Uterus (tissue), 4 donors: Measurements from ENCODE around the gene DDX53. TPM values are rescaled to one million over a fixed set of nuclear protein-coding genes. Genes with fewer than 3 reads are reported as not detected.

Source experiments
- DNase-seq, 2 donors: peaks; one replicate each; pipeline ENCODE4 v3.0.0-alpha.2; 2019 to 2020
- H3K27ac ChIP-seq, 2 donors: fragments of 200-600 bp; sonication (generic); 1 replicate in 1 of 2; 2 replicates in 1 of 2; pipeline ENCODE4 v1.5.1; 2016 to 2018
- H3K27me3 ChIP-seq, 2 donors: fragments of 200-600 bp; sonication (generic); one replicate each; pipeline ENCODE4 v1.5.1; 2018 to 2019; ENCODE audit warnings: control low read depth in 1 of 2
- H3K36me3 ChIP-seq, 2 donors: fragments of 200-600 bp; sonication (generic); one replicate each; pipeline ENCODE4 v1.5.1; 2019; ENCODE audit warnings: control low read depth in 1 of 2
- H3K4me1 ChIP-seq, 2 donors: fragments of 200-600 bp; sonication (generic); one replicate each; pipeline ENCODE4 v1.5.1; 2018 to 2019; ENCODE audit warnings: control low read depth in 1 of 2
- H3K4me3 ChIP-seq, 2 donors: fragments of 200-600 bp; sonication (generic); 1 replicate in 1 of 2; 2 replicates in 1 of 2; pipeline ENCODE4 v1.5.1; 2018 to 2019; ENCODE audit warnings: mild to moderate bottlenecking in 1 of 2
- H3K9me3 ChIP-seq, 2 donors: fragments of 200-600 bp; sonication (generic); one replicate each; pipeline ENCODE4 v1.5.1; 2019; ENCODE audit warnings: control low read depth in 1 of 2
- POLR2A ChIP-seq, 2 donors: fragments of 450-650 bp; IDR thresholded peaks; one replicate each; pipeline ENCODE4 v1.6.1; 2016; ENCODE audit warnings: antibody characterized with exemption in 2 of 2, mild to moderate bottlenecking in 1 of 2, moderate library complexity in 1 of 2
- intact Hi-C: fragments of 100-400 bp; cut with DNase I; formaldehyde crosslinking; loops from one replicate; pipeline ENCODE4 v1.15.1; 2023; ENCODE audit warnings: low total_unique reads
- total RNA-seq, 4 donors: library from RNA; depleted of rRNA in 3 of 4; stranded (reverse); fragments of >200 nt in 3 of 4; gene quantifications; one replicate each; pipeline versions ENCODE4 v1.1.0 to v1.2.4, GENCODE V29; 2014 to 2023
- TF ChIP-seq, protein P1 (sequence below), 4 experiments: fragments of 200-600 bp in 2 of 4; fragments of 450-650 bp in 2 of 4; sonication (generic) in 2 of 4; IDR thresholded peaks; one replicate each; pipeline ENCODE4 v1.5.1; 2016 to 2019; ENCODE audit warnings: antibody characterized with exemption in 4 of 4, mild to moderate bottlenecking in 2 of 4, moderate library complexity in 1 of 4
- donor health status: DM: yes; HTN: yes; CAD: no.

Gene DDX53
- total RNA-seq, 4 donors from 2014 or later, result not detected

DNA sequence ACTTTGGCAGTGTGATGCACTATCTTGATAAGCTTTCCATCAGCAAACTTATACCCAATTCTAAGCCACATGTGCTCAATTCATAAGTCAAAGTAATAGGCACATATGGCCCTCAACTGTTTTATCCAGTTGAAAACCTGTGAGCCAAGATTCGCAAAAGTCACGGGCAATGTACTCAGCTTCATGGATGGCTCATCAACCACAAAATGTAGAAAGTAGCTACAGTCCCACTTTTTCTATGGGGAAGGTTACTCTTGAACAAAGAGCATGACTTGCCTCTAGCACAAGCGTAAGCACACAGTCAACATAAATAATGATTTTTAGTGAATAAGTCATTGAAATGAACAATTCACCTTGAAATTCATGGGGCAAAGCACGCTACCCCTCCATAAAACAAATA is 25.1 kb upstream of the DDX53 start:
- no peaks in the 10 kb centered on the region for H3K27me3 ChIP-seq
- no peak for DNase-seq
- no peak overlapping the region for H3K27ac ChIP-seq
- no peak overlapping the region for H3K4me3 ChIP-seq
- no peaks in the 10 kb centered on the region for H3K4me1 ChIP-seq
- intact Hi-C loops, result no loop called here
- no peak for TF ChIP-seq POLR2A (IDR thresholded peaks at IDR 0.05)
- TF ChIP-seq, protein P1, sequence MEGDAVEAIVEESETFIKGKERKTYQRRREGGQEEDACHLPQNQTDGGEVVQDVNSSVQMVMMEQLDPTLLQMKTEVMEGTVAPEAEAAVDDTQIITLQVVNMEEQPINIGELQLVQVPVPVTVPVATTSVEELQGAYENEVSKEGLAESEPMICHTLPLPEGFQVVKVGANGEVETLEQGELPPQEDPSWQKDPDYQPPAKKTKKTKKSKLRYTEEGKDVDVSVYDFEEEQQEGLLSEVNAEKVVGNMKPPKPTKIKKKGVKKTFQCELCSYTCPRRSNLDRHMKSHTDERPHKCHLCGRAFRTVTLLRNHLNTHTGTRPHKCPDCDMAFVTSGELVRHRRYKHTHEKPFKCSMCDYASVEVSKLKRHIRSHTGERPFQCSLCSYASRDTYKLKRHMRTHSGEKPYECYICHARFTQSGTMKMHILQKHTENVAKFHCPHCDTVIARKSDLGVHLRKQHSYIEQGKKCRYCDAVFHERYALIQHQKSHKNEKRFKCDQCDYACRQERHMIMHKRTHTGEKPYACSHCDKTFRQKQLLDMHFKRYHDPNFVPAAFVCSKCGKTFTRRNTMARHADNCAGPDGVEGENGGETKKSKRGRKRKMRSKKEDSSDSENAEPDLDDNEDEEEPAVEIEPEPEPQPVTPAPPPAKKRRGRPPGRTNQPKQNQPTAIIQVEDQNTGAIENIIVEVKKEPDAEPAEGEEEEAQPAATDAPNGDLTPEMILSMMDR (IDR thresholded peaks at IDR 0.05), result no peak
- H3K36me3 ChIP-seq, result no peaks in the 10 kb centered on the region
- H3K9me3 ChIP-seq, result no peaks in the 10 kb centered on the region

DNA sequence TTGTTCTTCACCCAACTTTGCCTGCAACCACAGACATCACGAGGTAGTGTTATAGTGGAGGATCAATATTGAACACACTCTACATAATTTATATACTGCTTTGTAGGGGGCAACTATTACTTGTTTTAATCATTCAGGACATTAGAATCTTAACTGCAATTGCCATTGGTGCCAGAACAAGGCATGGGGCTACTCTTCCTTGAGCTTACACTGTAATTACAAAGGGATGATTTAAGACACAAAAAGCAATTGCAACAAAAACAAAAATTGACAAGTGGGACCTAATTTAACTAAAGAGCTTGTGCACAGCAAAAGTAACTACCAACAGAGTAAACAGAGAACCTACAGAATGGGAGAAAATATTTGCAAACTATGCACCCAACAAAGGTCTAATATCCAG is 24.0 kb upstream of the DDX53 start:
- no peaks in the 10 kb centered on the region for H3K27me3 ChIP-seq
- no peaks in the 10 kb centered on the region for H3K9me3 ChIP-seq
- H3K4me3 ChIP-seq, result no peak overlapping the region
- TF ChIP-seq, protein P1 (IDR thresholded peaks at IDR 0.05), result no peak
- no peak for TF ChIP-seq POLR2A (IDR thresholded peaks at IDR 0.05)
- H3K27ac ChIP-seq, result no peak overlapping the region
- DNase-seq, result no peak
- intact Hi-C loops, result no loop called here
- no peaks in the 10 kb centered on the region for H3K36me3 ChIP-seq
- no peaks in the 10 kb centered on the region for H3K4me1 ChIP-seq

DNA sequence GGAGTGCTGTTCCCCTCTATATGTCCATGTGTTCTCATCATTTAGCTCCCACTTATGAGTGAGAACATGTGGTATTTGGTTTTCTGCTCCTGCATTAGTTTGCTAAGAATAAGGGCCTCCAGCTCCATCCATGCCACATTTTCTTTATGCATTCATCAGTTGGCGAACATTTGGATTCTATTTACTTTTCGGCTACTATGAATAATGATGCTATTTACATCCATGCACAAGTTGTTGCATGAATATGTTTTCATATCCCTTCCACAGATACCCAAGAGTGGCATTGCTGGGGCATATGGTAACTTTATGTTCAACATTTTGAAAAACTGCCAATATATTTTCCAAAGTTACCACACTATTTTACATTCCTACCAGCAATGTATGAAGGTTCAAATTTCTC is 13.8 kb upstream of the DDX53 start:
- Histone ChIP-seq H3K27ac (no peak overlapping the region), H3K36me3 (no peaks in the 10 kb centered on the region), H3K4me1 (no peaks in the 10 kb centered on the region), H3K4me3 (no peak overlapping the region), H3K9me3 (no peaks in the 10 kb centered on the region), H3K27me3 (no peaks in the 10 kb centered on the region)
- intact Hi-C loops, result no loop called here
- DNase-seq, result no peak
- no peak for TF ChIP-seq POLR2A (IDR thresholded peaks at IDR 0.05)
- TF ChIP-seq, protein P1 (IDR thresholded peaks at IDR 0.05), result no peak

DNA sequence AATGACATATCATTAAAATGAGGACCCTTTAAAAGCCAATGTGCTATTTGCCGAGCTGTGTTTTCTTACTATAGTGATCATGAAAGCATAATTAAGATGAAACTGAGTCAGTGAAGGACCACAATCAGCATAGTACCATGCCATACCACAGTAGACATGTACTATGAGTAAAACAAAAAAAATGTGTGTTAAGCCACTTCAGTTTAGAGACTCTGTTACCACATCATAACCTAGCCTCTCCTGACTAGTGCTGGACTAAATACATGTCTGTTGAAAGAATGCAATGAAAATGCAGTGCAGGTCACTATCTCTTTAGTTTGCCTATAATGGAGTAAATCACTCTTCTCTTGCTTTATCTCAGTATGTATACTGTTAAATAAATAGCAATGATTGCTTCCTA is 12.3 kb upstream of the DDX53 start:
- DNase-seq, result no peak
- Histone ChIP-seq H3K27me3 (no peaks in the 10 kb centered on the region), H3K4me1 (no peaks in the 10 kb centered on the region), H3K9me3 (no peaks in the 10 kb centered on the region), H3K4me3 (no peak overlapping the region), H3K27ac (no peak overlapping the region), H3K36me3 (no peaks in the 10 kb centered on the region)
- TF ChIP-seq, protein P1 (IDR thresholded peaks at IDR 0.05), result no peak
- intact Hi-C loops, result no loop called here

DNA sequence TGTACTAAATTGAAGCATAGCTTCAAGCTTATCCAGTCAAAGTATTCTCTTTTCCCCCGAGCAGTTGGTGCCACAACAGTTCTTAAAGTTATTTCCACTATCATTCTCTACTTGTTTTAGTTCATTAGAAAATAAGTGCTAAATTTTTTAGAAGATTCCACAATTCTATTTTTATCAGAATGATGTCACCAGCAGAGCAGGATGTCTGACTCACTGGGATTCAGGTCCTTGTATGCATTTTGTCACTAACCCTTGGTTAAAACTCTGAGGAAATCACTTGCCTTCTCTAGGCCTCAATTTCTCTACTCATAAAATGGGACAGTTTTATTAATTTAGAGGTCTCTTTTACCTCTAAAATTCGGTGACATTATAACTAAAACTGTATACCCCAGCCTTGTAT is 3.4 kb downstream of the DDX53 start:
- Histone ChIP-seq H3K36me3 (peaks cover 0 to 4% of the 10 kb centered on the region in 2 donors), H3K9me3 (no peaks in the 10 kb centered on the region), H3K27ac (no peak overlapping the region), H3K27me3 (no peaks in the 10 kb centered on the region), H3K4me1 (no peaks in the 10 kb centered on the region), H3K4me3 (no peak overlapping the region)
- intact Hi-C loops, result no loop called here
- DNase-seq, result no peak
- TF ChIP-seq, protein P1 (IDR thresholded peaks at IDR 0.05), result no peak
- TF ChIP-seq POLR2A (IDR thresholded peaks at IDR 0.05), result no peak
